Activated CD4-positive, alpha-beta T cell treated with anti-CD3 and anti-CD28 coated beads, Interleukin-2, amount 10 ng/mL, durations not matched to agents 24 days and 14 days (primary cell): ENCODE results near the gene RASEF. TPM values are rescaled to one million over a fixed set of nuclear protein-coding genes. Genes with fewer than 3 reads are reported as not detected.

Source experiments
- DNase-seq: peaks from one replicate; pipeline ENCODE4 v3.0.0; 2022
- H3K27ac Mint-ChIP-seq: one replicate; pipeline ENCODE4 v1.8.0; 2022; ENCODE audit warnings: mild to moderate bottlenecking, mixed read lengths
- H3K27me3 Mint-ChIP-seq: one replicate; pipeline ENCODE4 v1.8.0; 2022; ENCODE audit warnings: mixed read lengths
- H3K36me3 Mint-ChIP-seq: one replicate; pipeline ENCODE4 v1.8.0; 2022; ENCODE audit warnings: low read depth, mild to moderate bottlenecking, mixed read lengths
- H3K4me1 Mint-ChIP-seq: one replicate; pipeline ENCODE4 v1.8.0; 2021; ENCODE audit warnings: mixed read lengths
- H3K4me3 Mint-ChIP-seq: one replicate; pipeline ENCODE4 v1.8.0; 2022; ENCODE audit warnings: mild to moderate bottlenecking, moderate library complexity, mixed read lengths
- H3K9me3 Mint-ChIP-seq: one replicate; pipeline ENCODE4 v1.8.0; 2021; ENCODE audit warnings: mixed read lengths
- intact Hi-C: fragments of 100-400 bp; cut with micrococcal nuclease; formaldehyde crosslinking; loops from one replicate; pipeline ENCODE4 v1.15.1; 2023
- total RNA-seq: library from RNA; stranded (reverse); gene quantifications from 2 replicates; pipeline ENCODE4 v1.2.3, GENCODE V29; 2022

Gene RASEF
- total RNA-seq, 1 donor from 2014 or later = not detected

GRCh38 chr9:83013867-83014605 lies 48.9 kb downstream of the RASEF start:
- no peak for DNase-seq
- peaks cover 8% of the 10 kb centered on the region for H3K4me1 Mint-ChIP-seq
- no peak overlapping the region for H3K27ac Mint-ChIP-seq
- peaks cover 2% of the 10 kb centered on the region for H3K27me3 Mint-ChIP-seq
- no peaks in the 10 kb centered on the region for H3K36me3 Mint-ChIP-seq
- intact Hi-C loops = no loop called here
- H3K4me3 Mint-ChIP-seq = no peak overlapping the region
- H3K9me3 Mint-ChIP-seq = no peaks in the 10 kb centered on the region

- H3K9me3 Mint-ChIP-seq = no peaks in the 10 kb centered on the region
- H3K27me3 Mint-ChIP-seq = peaks cover 2% of the 10 kb centered on the region
- peaks cover 8% of the 10 kb centered on the region for H3K4me1 Mint-ChIP-seq
- intact Hi-C loops = no loop called here
- no peak overlapping the region for H3K27ac Mint-ChIP-seq
- no peak overlapping the region for H3K4me3 Mint-ChIP-seq
- DNase-seq = no peak
- H3K36me3 Mint-ChIP-seq = no peaks in the 10 kb centered on the region
Observed at GRCh38 chr9:83012922-83013838, 49.8 kb downstream of the RASEF start.

DNA sequence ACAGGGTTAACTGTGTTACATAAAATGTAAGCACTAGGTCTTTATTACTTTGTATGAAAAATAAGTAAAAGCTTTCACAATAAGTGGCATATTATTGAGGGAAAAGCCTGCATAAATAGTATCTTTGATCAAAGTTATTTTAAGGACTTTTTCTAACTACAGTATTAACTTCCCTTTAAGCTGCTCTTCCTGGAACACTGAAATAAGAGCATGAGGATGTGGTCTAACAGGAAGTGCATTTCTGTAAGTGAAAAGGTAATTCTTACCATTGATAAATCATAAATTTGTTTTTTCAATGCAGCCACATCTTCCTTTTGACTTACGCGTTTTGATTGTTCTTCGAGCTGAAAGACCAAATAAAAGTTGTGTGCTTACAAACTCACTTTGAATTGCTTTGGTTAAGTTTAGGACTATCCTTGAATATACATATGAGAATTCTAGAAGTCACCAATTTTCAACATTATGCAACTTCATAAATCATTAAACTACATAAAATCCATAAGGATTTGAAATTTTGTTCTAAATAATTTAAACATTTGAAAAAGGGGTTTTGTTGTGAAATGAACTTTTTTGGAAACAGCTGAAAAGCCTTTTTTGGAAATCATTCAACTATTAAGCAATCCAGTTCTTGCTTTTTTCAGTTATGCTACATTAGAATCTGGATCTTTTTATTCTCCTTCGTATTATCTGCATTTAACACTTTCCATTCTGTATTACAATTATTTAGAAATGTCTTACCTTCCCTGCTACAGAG lies 50.6 kb downstream of the RASEF start:
- no peak overlapping the region for H3K27ac Mint-ChIP-seq
- H3K9me3 Mint-ChIP-seq = no peaks in the 10 kb centered on the region
- intact Hi-C loops = no loop called here
- peaks cover 8% of the 10 kb centered on the region for H3K4me1 Mint-ChIP-seq
- no peak for DNase-seq
- H3K27me3 Mint-ChIP-seq = peaks cover 2% of the 10 kb centered on the region
- H3K4me3 Mint-ChIP-seq = no peak overlapping the region
- H3K36me3 Mint-ChIP-seq = no peaks in the 10 kb centered on the region

- Mint-ChIP-seq H3K4me3 (no peak overlapping the region), H3K4me1 (peaks cover 8% of the 10 kb centered on the region), H3K9me3 (no peaks in the 10 kb centered on the region), H3K27me3 (peaks cover 2% of the 10 kb centered on the region), H3K36me3 (no peaks in the 10 kb centered on the region), H3K27ac (no peak overlapping the region)
- DNase-seq = no peak
- intact Hi-C loops = no loop called here
Observed at GRCh38 chr9:83011611-83012010, 51.3 kb downstream of the RASEF start.

- no peaks in the 10 kb centered on the region for H3K36me3 Mint-ChIP-seq
- no peak overlapping the region for H3K4me3 Mint-ChIP-seq
- DNase-seq = no peak
- peaks cover 3% of the 10 kb centered on the region for H3K4me1 Mint-ChIP-seq
- no peaks in the 10 kb centered on the region for H3K9me3 Mint-ChIP-seq
- H3K27me3 Mint-ChIP-seq = no peaks in the 10 kb centered on the region
- intact Hi-C loops = no loop called here
- no peak overlapping the region for H3K27ac Mint-ChIP-seq
Observed at GRCh38 chr9:83007521-83008300, 55.2 kb downstream of the RASEF start.

DNA sequence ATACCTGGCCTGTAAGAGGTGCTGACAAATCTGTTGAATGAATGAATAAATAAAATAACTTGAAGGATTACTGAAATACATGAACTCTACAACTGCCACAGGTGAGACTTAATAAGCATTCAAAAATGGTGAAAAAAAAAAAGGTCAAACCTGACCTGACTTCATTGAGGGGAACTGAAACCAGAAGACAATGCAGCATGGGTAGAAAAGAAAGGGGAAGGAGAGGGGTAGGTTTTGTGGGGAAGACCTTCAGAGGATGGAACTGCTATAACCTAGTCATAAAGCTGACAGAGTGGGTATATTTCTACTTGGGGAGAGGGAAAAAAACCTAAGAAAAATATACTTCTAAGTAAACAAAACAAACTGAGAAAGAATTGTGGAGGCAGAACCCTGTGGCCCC lies 56.6 kb downstream of the RASEF start:
- no peaks in the 10 kb centered on the region for H3K4me1 Mint-ChIP-seq
- H3K9me3 Mint-ChIP-seq = no peaks in the 10 kb centered on the region
- no peaks in the 10 kb centered on the region for H3K36me3 Mint-ChIP-seq
- H3K27ac Mint-ChIP-seq = no peak overlapping the region
- DNase-seq = no peak
- H3K27me3 Mint-ChIP-seq = no peaks in the 10 kb centered on the region
- intact Hi-C loops = no loop called here
- no peak overlapping the region for H3K4me3 Mint-ChIP-seq

GRCh38 chr9:83005963-83006362 lies 57.0 kb downstream of the RASEF start:
- H3K4me3 Mint-ChIP-seq = no peak overlapping the region
- no peaks in the 10 kb centered on the region for H3K4me1 Mint-ChIP-seq
- no peaks in the 10 kb centered on the region for H3K27me3 Mint-ChIP-seq
- intact Hi-C loops = no loop called here
- no peaks in the 10 kb centered on the region for H3K36me3 Mint-ChIP-seq
- no peak for DNase-seq
- no peaks in the 10 kb centered on the region for H3K9me3 Mint-ChIP-seq
- no peak overlapping the region for H3K27ac Mint-ChIP-seq

- Mint-ChIP-seq H3K36me3 (no peaks in the 10 kb centered on the region), H3K4me1 (no peaks in the 10 kb centered on the region), H3K27ac (no peak overlapping the region)
Observed at GRCh38 chr9:83005361-83005760, 57.6 kb downstream of the RASEF start.

GRCh38 chr9:83002329-83002728 lies 60.6 kb downstream of the RASEF start:
- H3K4me1 Mint-ChIP-seq = no peaks in the 10 kb centered on the region
- intact Hi-C loops = no loop called here
- H3K4me3 Mint-ChIP-seq = no peak overlapping the region
- DNase-seq = no peak
- H3K36me3 Mint-ChIP-seq = no peaks in the 10 kb centered on the region
- H3K9me3 Mint-ChIP-seq = no peaks in the 10 kb centered on the region
- no peak overlapping the region for H3K27ac Mint-ChIP-seq
- no peaks in the 10 kb centered on the region for H3K27me3 Mint-ChIP-seq

More at GRCh38 chr9:83005361-83005760, 57.6 kb downstream of the RASEF start:
- DNase-seq = no peak
- intact Hi-C loops = no loop called here
- Mint-ChIP-seq H3K4me3 (no peak overlapping the region), H3K9me3 (no peaks in the 10 kb centered on the region), H3K27me3 (no peaks in the 10 kb centered on the region)

GRCh38 chr9:83000765-83001164 lies 62.2 kb downstream of the RASEF start:
- H3K27me3 Mint-ChIP-seq = no peaks in the 10 kb centered on the region
- no peaks in the 10 kb centered on the region for H3K9me3 Mint-ChIP-seq
- intact Hi-C loops = no loop called here
- DNase-seq = no peak
- no peak overlapping the region for H3K27ac Mint-ChIP-seq
- no peak overlapping the region for H3K4me3 Mint-ChIP-seq
- H3K36me3 Mint-ChIP-seq = no peaks in the 10 kb centered on the region
- H3K4me1 Mint-ChIP-seq = no peaks in the 10 kb centered on the region

GRCh38 chr9:82998409-82998808 lies 64.5 kb downstream of the RASEF start:
- no peak for DNase-seq
- no peaks in the 10 kb centered on the region for H3K27me3 Mint-ChIP-seq
- intact Hi-C loops = no loop called here
- no peaks in the 10 kb centered on the region for H3K4me1 Mint-ChIP-seq
- no peak overlapping the region for H3K27ac Mint-ChIP-seq
- no peaks in the 10 kb centered on the region for H3K36me3 Mint-ChIP-seq
- H3K4me3 Mint-ChIP-seq = no peak overlapping the region
- H3K9me3 Mint-ChIP-seq = no peaks in the 10 kb centered on the region

DNA sequence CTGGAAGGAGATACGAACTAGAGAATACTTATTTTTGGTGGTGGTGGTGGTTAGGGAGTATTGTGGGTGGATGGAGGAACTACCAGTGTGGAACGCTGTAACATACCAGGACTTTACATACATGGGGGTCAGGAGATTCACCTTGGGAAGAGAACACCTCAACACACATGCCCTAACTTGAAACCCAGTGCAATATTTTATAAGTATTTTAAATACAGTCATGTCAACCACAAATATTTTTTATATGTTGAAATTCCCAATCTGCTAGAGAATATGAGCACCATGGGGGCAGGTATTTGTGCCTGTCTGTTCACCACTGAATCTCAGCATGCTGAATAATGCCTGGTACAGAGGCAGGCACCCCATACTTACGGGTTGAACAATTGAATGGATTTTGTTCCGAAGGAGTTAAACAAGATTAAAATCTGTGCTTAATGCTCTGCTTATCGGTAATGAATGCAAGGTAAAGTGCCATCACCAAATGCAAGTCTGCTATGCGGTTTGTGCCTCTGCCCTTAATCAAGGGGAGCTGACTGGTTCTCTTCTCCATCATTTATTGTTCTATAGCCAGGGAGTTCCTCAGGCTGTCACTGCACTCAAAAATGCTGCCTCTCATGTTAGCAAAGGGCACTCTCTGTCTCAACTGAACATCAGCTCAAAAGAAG lies 65.3 kb downstream of the RASEF start:
- H3K4me1 Mint-ChIP-seq = no peaks in the 10 kb centered on the region
- H3K9me3 Mint-ChIP-seq = no peaks in the 10 kb centered on the region
- intact Hi-C loops = no loop called here
- no peak overlapping the region for H3K4me3 Mint-ChIP-seq
- no peak overlapping the region for H3K27ac Mint-ChIP-seq
- no peaks in the 10 kb centered on the region for H3K36me3 Mint-ChIP-seq
- H3K27me3 Mint-ChIP-seq = no peaks in the 10 kb centered on the region
- no peak for DNase-seq

DNA sequence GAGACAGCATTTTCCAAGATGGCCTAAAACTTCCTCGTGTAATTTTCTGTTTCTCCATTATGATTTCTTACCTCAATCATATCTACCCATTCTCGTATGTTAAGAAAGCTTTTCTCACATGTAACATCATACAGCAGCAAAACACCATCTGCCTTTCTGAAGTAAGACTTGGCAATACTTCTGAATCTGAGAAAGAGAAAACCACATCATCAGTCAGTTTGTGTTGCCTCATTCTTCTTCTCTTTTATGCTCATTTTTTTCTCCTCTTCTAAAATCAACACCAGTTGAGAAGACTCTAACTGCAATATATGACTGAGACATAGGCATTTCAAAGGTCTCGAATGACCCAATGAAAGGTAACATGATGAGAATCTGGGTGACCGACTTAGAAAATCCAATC lies 66.0 kb downstream of the RASEF start:
- no peaks in the 10 kb centered on the region for H3K27me3 Mint-ChIP-seq
- intact Hi-C loops = no loop called here
- no peaks in the 10 kb centered on the region for H3K36me3 Mint-ChIP-seq
- no peaks in the 10 kb centered on the region for H3K4me1 Mint-ChIP-seq
- no peak overlapping the region for H3K4me3 Mint-ChIP-seq
- no peak overlapping the region for H3K27ac Mint-ChIP-seq
- DNase-seq = no peak
- no peaks in the 10 kb centered on the region for H3K9me3 Mint-ChIP-seq
